HepG2 (cell line): ENCODE measurements around the gene ARFGAP3. TPM values are rescaled to one million over a fixed set of nuclear protein-coding genes. Genes with fewer than 3 reads are reported as not detected.
A peak's percentile ranks its signal among the peaks of the same experiment; 100 is the strongest.

Experiments
- BRCA1 ChIP-seq: sonication (generic); formaldehyde crosslinking; IDR thresholded peaks from 2 replicates; pipeline ENCODE4 v1.4.0; 2020; ENCODE audit warnings: missing genetic modification reagents
- CSRNP2 ChIP-seq: sonication (generic); formaldehyde crosslinking; conservative IDR thresholded peaks from 2 replicates; pipeline ENCODE4 v1.8.0; 2022; ENCODE audit warnings: low read depth, missing genetic modification reagents
- HNRNPUL1 ChIP-seq: fragments of 200-400 bp; formaldehyde crosslinking; IDR thresholded peaks from 2 replicates; pipeline ENCODE4 v1.6.1; 2017; ENCODE audit warnings: low read depth, mild to moderate bottlenecking, low read length, moderate library complexity
- NFIB ChIP-seq: sonication (generic); formaldehyde crosslinking; IDR thresholded peaks from 2 replicates; pipeline ENCODE4 v1.9.0; 2021; ENCODE audit warnings: missing genetic modification reagents, mild to moderate bottlenecking, borderline replicate concordance
- NR2F1 ChIP-seq, 2 experiments: fragments of 450-650 bp in 1 of 2; formaldehyde crosslinking in 1 of 2; IDR thresholded peaks; 2 replicates each; pipeline versions ENCODE4 v1.5.0 to v1.6.1; 2016 to 2020; ENCODE audit warnings: mild to moderate bottlenecking in 1 of 2, missing compliant biosample characterization in 1 of 2, missing genetic modification reagents in 1 of 2, moderate library complexity in 1 of 2
- PRMT3 ChIP-seq: sonication (generic); formaldehyde crosslinking; IDR thresholded peaks from 2 replicates; pipeline ENCODE4 v1.8.1; 2022; ENCODE audit warnings: low read depth, mild to moderate bottlenecking, moderate library complexity, missing genetic modification reagents, borderline replicate concordance
- REL ChIP-seq: sonication (generic); formaldehyde crosslinking; conservative IDR thresholded peaks from 2 replicates; pipeline ENCODE4 v1.8.0; 2022; ENCODE audit warnings: mild to moderate bottlenecking, missing genetic modification reagents, moderate library complexity
- RFX1 ChIP-seq: fragments of 450-650 bp; IDR thresholded peaks from 2 replicates; pipeline ENCODE4 v1.6.1; 2017
- RORA ChIP-seq: sonication (generic); formaldehyde crosslinking; IDR thresholded peaks from 2 replicates; pipeline ENCODE4 v1.5.0; 2020; ENCODE audit warnings: mild to moderate bottlenecking, missing genetic modification reagents, moderate library complexity
- SNAPC2 ChIP-seq: sonication (generic); formaldehyde crosslinking; IDR thresholded peaks from 2 replicates; pipeline ENCODE4 v1.8.1; 2022; ENCODE audit warnings: mild to moderate bottlenecking, missing genetic modification reagents
- STAG1 ChIP-seq: sonication (generic); formaldehyde crosslinking; IDR thresholded peaks from 2 replicates; pipeline ENCODE4 v1.4.0; 2020; ENCODE audit warnings: missing genetic modification reagents
- ZNF280D ChIP-seq: sonication (generic); formaldehyde crosslinking; IDR thresholded peaks from 2 replicates; pipeline ENCODE4 v1.5.1; 2020; ENCODE audit warnings: mild to moderate bottlenecking, missing genetic modification reagents
- ZNF34 ChIP-seq: sonication (generic); formaldehyde crosslinking; IDR thresholded peaks from 2 replicates; pipeline ENCODE4 v1.4.0; 2020; ENCODE audit warnings: mild to moderate bottlenecking, missing genetic modification reagents, borderline replicate concordance
- polyA plus RNA-seq, 8 experiments: library from polyadenylated mRNA; depleted of rRNA in 3 of 8; stranded (reverse) in 7 of 8; unstranded in 1 of 8; fragments of >200 nt; fragmentation: Illumina TruSeq in 4 of 8; extraction: Trizol in 4 of 8; gene quantifications; 2 replicates each; pipeline versions ENCODE4 v1.2.1 to v1.2.3, GENCODE V29; 2011 to 2016; ENCODE audit warnings: low read depth in 4 of 8, missing spikeins in 1 of 8, mixed read lengths in 1 of 8; ENCODE audit not compliant: insufficient read depth in 1 of 8
- total RNA-seq, 5 experiments: library from RNA; depleted of rRNA; stranded (reverse); fragments of >200 nt; fragmentation: Illumina TruSeq; extraction: Trizol; gene quantifications; 2 replicates each; pipeline ENCODE4 v1.2.3, GENCODE V29; 2016; ENCODE audit warnings: low read depth in 1 of 5

The ARFGAP3 gene
- total and polyA plus RNA-seq, 2 of the 13 experiments (the other 11 are each of a cell fraction or from before 2014, with no cell fraction given), result 41.7 to 61.6 TPM

- TF ChIP-seq PRMT3 (CRISPR knock-in tag) (no peak), ZNF34 (CRISPR knock-in tag) (no peak), NFIB (CRISPR knock-in tag) (no peak), BRCA1 (CRISPR knock-in tag) (no peak), NR2F1 (CRISPR knock-in tag; IDR thresholded peaks at IDR 0.05) (no peak), RFX1 (no peak), SNAPC2 (no peak), RORA (CRISPR knock-in tag) (no peak), HNRNPUL1 (no peak), REL (CRISPR knock-in tag) (no peak), ZNF280D (CRISPR knock-in tag) (no peak), CSRNP2 (no peak), STAG1 (CRISPR knock-in tag) (peak; percentile 54)
These were observed 45.9 kb upstream of the ARFGAP3 start (continued) for GRCh38 chr22:42902875-42903510.
